ENCODE results near the gene TOX2. TPM values are rescaled to one million over a fixed set of nuclear protein-coding genes. Genes with fewer than 3 reads are reported as not detected.

Gene TOX2
- total and polyA plus RNA-seq, 2 of the 8 experiments (the other 6 are each of a cell fraction or from before 2014, with no cell fraction given): 1.8 to 3.4 TPM

DNA sequence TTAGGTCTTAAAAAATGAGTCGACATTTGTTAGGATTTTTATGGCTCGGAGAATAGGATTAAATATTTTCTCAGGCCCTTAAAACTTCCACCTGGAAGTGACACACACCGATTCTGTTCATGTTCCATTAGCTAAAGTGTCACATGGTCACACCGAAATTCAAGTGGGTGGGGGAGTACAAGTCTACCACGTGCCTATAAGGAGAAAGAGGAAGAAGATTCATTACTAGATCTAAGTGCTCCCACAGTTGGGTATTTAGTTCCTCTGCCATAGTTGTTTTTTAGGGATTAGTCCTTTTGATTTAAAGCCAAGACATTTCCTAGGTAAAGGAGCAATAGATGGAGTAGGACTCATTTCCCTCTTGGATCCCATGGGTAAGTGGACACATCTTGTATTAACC, 4.9 kb upstream of the TOX2 start:
- Histone ChIP-seq H3K18ac (ENCODE audit: extremely low read depth, low read length) (no peak overlapping the region), H2BK5ac (ENCODE audit: low read depth, low read length) (no peak overlapping the region), H2BK20ac (ENCODE audit: low read length) (no peak overlapping the region), H3K4ac (replicated peaks; ENCODE audit: insufficient read length, low read depth, low read length) (no peak overlapping the region), H4K8ac (ENCODE audit: extremely low read depth, insufficient read depth, low read length) (no peak overlapping the region), H4K5ac (ENCODE audit: insufficient read length, low read depth, low read length) (no peak overlapping the region), H3K9me3 (ENCODE audit: insufficient read depth in 2 of 2, low read depth in 1 of 2, low read length in 1 of 2) (peaks cover 7% of the 10 kb centered on the region in 2 experiments; a peak in 2 of 4 replicates), H3K79me2 (ENCODE audit: control insufficient read depth in 1 of 2, insufficient read depth in 2 of 2, low read length in 2 of 2) (no peaks in the 10 kb centered on the region), H3K4me2 (ENCODE audit: insufficient read depth in 1 of 2, low read depth in 2 of 2, low read length in 2 of 2) (no peak overlapping the region), H3K9ac (replicated peaks in 1 of 4; ENCODE audit: extremely low read depth in 1 of 4, low read depth in 3 of 4, low read length in 3 of 4) (no peak overlapping the region), H3K23ac (ENCODE audit: insufficient read length) (no peak overlapping the region), H3K79me1 (ENCODE audit: low read depth, low read length) (no peaks in the 10 kb centered on the region), H3K4me1 (replicated peaks in 1 of 4; ENCODE audit: control insufficient read depth in 3 of 4, insufficient read depth in 4 of 4, low read length in 3 of 4) (no peaks in the 10 kb centered on the region; a peak in 1 of 7 replicates), H3K27me3 (replicated peaks in 1 of 4; ENCODE audit: control insufficient read depth in 3 of 4, extremely low read depth in 1 of 4, insufficient read depth in 3 of 4, low read length in 3 of 4) (peaks cover 2 to 8% (median 4%) of the 10 kb centered on the region in 4 experiments; a peak in 6 of 7 replicates), H2AFZ (ENCODE audit: low read length) (no peak overlapping the region), H2BK12ac (ENCODE audit: low read depth, low read length) (no peak overlapping the region), H4K20me1 (replicated peaks in 1 of 2; ENCODE audit: control insufficient read depth in 1 of 2, insufficient read depth in 2 of 2, low read length in 2 of 2) (no peaks in the 10 kb centered on the region), H3K36me3 (ENCODE audit: control insufficient read depth in 2 of 4, insufficient read depth in 4 of 4, low read length in 3 of 4) (no peaks in the 10 kb centered on the region), H4K91ac (replicated peaks; ENCODE audit: insufficient read length, low read length) (no peak overlapping the region), H3K27ac (ENCODE audit: low read depth, low read length) (no peak overlapping the region), H3K4me3 (ENCODE audit: extremely low read depth in 1 of 4, insufficient read depth in 2 of 4, low read depth in 3 of 4, low read length in 4 of 4) (no peak overlapping the region), H3K23me2 (ENCODE audit: low read depth, low read length) (peaks cover 2% of the 10 kb centered on the region; the same call in 1 of the 2 replicates), H2AK5ac (ENCODE audit: low read depth, low read length) (no peak overlapping the region), H2BK15ac (ENCODE audit: low read length) (no peak overlapping the region), H2BK120ac (replicated peaks; ENCODE audit: low read depth, low read length) (no peak overlapping the region), H3K14ac (ENCODE audit: insufficient read length) (no peak overlapping the region), H3K56ac (replicated peaks; ENCODE audit: insufficient read length, low read depth, low read length) (no peak overlapping the region)
- POLR2A ChIA-PET (ENCODE audit: partially characterized antibody): no interaction called here
- no peak for DNase-seq (ENCODE audit: low read depth in 1 of 2, low spot score in 2 of 2)
- no peak for FAIRE-seq
- WGBS, 2 experiments (ENCODE audit: extremely low coverage in 1 of 2, insufficient coverage in 1 of 2, insufficient read length in 1 of 2, insufficient replicate concordance in 2 of 2, low coverage in 1 of 2, low lambda C conversion rate in 2 of 2, missing lambda C conversion rate in 1 of 2): 83% methylated on average over 5 of the region's 5 CpGs; no CpG with 5 or more reads in 1 of the 2 experiments
- CTCF ChIA-PET (ENCODE audit: partially characterized antibody): no interaction called here
- TF ChIP-seq POU5F1 (IDR thresholded peaks at IDR 0.05; ENCODE audit: low read depth, low read length): no peak
- no peak for TF ChIP-seq HDAC2 (IDR thresholded peaks at IDR 0.05; ENCODE audit: borderline replicate concordance in 1 of 2, low read depth in 2 of 2, low read length in 2 of 2)
- TF ChIP-seq EZH2 (IDR thresholded peaks at IDR 0.05; ENCODE audit: low read depth, low read length, severe bottlenecking): no peak
- no peak for TF ChIP-seq PHF8 (conservative IDR thresholded peaks at IDR 0.05; ENCODE audit: low read depth, low read length)
- TF ChIP-seq EP300 (IDR thresholded peaks at IDR 0.05; ENCODE audit: borderline replicate concordance in 1 of 2, low read depth in 2 of 2, low read length in 2 of 2): no peak
- no peak for TF ChIP-seq JUN (IDR thresholded peaks at IDR 0.05; ENCODE audit: low read depth, low read length)
- TF ChIP-seq, protein P1, sequence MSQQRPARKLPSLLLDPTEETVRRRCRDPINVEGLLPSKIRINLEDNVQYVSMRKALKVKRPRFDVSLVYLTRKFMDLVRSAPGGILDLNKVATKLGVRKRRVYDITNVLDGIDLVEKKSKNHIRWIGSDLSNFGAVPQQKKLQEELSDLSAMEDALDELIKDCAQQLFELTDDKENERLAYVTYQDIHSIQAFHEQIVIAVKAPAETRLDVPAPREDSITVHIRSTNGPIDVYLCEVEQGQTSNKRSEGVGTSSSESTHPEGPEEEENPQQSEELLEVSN (IDR thresholded peaks at IDR 0.05): no peak
- no peak for TF ChIP-seq CTBP2 (IDR thresholded peaks at IDR 0.05; ENCODE audit: borderline replicate concordance, insufficient read depth, insufficient read length, low read length)
- no peak for TF ChIP-seq TCF12 (IDR thresholded peaks at IDR 0.05; ENCODE audit: low read depth, low read length)
- no peak for TF ChIP-seq KDM5A (IDR thresholded peaks at IDR 0.05; ENCODE audit: low read length)
- TF ChIP-seq SP4 (IDR thresholded peaks at IDR 0.05; ENCODE audit: low read length): no peak
- TF ChIP-seq CREB1 (IDR thresholded peaks at IDR 0.05): no peak
- no peak for TF ChIP-seq NRF1 (IDR thresholded peaks at IDR 0.05; ENCODE audit: low read depth, low read length)
- no peak for TF ChIP-seq GTF2F1 (IDR thresholded peaks at IDR 0.05; ENCODE audit: borderline replicate concordance, low read depth, low read length)

Measured in H1 (cell line).